C4-2B (cell line): ENCODE measurements around the gene KRT4.

Experiments
- CTCF ChIP-seq: fragments of 450-650 bp; conservative IDR thresholded peaks from 2 replicates; pipeline ENCODE4 v1.5.1; 2017; ENCODE audit warnings: mild to moderate bottlenecking
- ZFX ChIP-seq: fragments of 450-650 bp; IDR thresholded peaks from 2 replicates; pipeline ENCODE4 v1.6.1; 2017

- TF ChIP-seq CTCF (no peak), ZFX (no peak)
Measured at GRCh38 chr12:52761802-52762201, 52.1 kb downstream of the KRT4 start.
